ENCODE data around the gene SETD1A. TPM values are rescaled to one million over a fixed set of nuclear protein-coding genes. Genes with fewer than 3 reads are reported as not detected.
"Not testable (repeated sequence)": the region's sequence is repeated elsewhere in the genome, so short reads cannot be mapped to it uniquely, and the experiment has no call there.

The SETD1A gene
- polyA plus RNA-seq, 3 donors = 18.7 to 22.6 (median 20.2) TPM

- DNase-seq = no peak
Observed at GRCh38 chr16:30997725-30998711, 40.5 kb downstream of the SETD1A start.

DNA sequence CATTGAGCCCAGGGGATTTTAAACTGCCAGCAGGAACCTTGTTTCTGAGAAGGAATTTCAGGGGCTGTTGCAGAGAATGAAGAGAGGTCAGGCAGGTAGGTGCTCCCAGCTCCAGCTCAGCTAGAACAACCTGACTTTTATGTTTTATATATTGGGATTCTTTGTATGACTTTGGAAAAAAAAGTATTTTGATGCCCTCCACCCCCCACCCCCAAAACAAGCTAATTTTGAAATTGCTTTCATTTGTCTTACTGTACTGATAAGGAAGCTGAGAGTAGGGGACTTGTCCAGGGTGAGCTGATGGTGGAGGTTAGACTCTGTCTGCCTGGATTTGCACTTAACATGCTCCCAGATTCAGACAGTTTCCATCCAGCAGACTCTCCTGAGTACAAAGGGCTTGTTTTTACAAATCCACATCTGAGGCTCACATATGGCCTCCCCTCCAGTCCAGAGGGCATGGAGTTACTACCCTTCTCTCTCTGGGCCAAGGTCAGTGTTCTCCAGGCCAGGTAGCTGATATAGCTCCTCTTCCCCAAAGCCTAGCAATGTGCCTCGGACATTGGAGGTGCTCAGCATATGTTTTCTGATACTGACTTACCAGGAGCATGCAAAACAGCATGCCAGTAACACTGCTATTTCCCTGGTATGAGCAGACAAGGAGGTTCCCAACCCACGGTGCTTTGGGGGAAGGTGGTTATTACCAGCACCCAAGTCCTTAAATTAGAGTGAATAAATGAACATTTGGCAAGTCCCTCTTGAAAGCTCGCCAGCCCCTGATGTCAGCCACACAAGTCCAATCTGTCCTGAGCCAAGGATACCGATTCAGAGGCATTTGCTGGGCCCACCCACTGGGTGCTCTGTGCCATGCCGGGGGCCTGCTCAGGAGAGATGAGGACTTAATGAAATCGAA lies 41.6 kb downstream of the SETD1A start:
- DNase-seq = no peak

- DNase-seq = no peak
Observed at GRCh38 chr16:31000671-31001382, 43.3 kb downstream of the SETD1A start.

GRCh38 chr16:31001507-31002249 lies 44.1 kb downstream of the SETD1A start:
- DNase-seq = no peak

GRCh38 chr16:31002250-31002700 lies 44.7 kb downstream of the SETD1A start:
- DNase-seq = no peak

DNA sequence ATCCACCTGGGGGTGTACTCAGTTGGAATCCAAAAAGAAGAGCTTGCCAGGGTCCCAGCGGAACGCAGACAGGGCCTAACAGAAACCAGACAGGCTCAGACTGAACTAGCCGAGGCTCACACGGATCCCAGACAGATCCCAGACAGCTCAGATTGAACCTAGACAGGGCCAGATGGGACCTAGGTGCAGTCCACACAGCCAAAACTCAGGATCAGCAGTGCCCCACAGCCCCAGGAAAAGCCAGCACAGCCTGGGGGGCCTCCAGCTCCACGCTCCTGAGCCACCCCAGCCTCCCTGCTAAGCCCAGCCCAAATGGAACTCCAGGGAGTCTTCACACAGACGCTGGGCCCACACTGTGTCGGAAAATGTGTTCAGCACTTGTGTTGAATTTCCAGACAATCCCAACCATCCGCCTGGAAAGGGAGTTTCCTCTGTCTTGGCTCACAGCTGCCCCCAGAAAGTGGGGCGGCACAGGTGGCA lies 45.3 kb downstream of the SETD1A start:
- DNase-seq = no peak

GRCh38 chr16:31003744-31004143 lies 46.2 kb downstream of the SETD1A start:
- DNase-seq = no peak

- no peak for DNase-seq
Observed at GRCh38 chr16:31004658-31005057, 47.1 kb downstream of the SETD1A start.

DNA sequence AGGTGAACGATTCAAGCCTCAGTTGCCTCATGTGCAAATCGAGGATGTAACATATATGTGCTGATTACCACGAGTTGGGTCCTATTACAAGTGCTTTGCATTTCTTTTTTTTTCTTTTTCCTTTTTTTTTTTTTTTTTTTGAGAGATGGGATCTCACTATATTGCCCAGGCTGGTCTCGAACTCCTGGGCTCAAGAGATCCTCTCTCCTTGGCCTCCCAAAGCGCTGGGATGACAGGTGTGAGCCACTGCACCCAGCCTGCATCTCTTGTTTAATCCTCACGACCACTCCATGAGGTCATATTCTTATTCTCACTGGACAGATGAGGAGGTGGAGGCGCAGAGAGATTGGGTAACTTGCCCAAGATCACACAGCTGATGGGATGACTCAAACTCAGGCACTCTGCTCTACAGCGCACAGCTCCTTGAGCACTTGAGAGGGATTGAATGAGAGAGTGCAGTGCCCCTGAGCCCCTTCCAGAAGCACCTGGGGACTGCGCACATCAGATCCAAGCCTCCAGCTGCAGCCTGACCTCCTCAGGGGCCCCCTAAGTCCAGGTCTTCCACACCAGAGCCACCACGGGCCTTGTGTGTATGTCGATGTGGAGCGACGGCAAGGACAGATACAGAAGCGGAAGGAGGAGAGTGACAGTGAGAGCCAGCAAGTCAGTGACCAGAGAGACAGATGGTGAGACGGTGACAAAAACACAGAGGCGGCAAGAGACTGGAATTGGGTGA lies 48.0 kb downstream of the SETD1A start:
- no peak for DNase-seq

GRCh38 chr16:31006086-31006385 lies 48.5 kb downstream of the SETD1A start:
- DNase-seq = no peak

GRCh38 chr16:31006589-31006988 lies 49.0 kb downstream of the SETD1A start:
- DNase-seq = no peak

DNA sequence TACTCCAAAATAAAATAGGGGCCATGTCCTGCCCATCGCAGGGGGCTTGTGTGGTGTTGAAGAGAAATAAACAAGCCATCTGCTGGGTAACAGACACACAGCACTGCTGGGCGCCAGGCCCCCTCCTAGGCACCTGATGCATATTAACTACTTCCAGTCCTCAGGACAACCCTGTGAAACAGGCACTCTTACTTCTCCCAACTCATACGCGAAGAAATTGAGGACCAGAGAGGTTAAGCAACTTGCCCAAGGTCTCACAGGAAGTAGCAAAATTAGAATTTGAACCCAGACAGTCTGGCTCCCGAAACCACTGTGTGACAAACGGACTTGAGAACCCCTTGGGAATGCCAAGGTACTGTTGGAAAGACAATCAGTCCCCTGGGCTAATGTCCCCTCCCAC lies 50.1 kb downstream of the SETD1A start:
- no peak for DNase-seq

- no peak for DNase-seq
Observed at GRCh38 chr16:31008149-31008548, 50.6 kb downstream of the SETD1A start.

DNA sequence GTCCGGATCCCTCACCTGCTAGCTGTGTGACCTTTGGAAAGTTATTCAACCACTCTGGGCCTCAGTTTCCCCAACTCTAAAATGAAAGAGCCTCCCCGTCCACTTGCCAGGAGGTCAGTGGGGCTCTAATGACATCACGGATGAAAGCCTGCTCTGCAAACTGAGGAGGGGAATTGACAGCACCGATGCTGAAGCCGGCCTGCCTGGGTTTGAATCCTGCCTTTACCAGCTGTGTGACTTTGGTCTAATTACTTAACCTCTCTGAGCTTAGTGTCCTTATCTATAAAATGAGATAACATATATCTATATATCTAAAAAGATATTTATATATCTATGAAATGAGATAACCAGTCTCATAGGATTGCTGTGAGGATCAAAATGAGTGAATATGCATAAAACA lies 51.0 kb downstream of the SETD1A start:
- DNase-seq = no peak

DNA sequence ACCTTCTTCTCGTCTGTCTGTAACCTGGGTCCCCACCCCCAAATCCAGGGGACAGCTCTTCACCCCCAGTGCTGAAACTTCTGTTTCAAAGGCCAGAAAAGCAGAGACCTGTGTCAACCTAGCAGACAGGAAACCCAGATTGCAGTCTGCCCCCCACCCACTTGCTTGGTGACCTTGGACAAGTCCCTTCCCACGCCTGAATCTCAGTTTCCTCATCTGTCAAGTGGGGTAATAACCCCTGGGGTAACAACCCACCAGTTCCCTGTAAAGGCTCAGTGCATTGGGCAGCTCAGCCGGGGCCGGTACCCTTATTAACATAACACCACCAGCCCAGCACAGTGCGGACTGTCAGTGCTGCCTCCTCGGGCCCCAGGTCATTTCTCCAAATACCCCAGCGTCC lies 51.6 kb downstream of the SETD1A start:
- no peak for DNase-seq

DNA sequence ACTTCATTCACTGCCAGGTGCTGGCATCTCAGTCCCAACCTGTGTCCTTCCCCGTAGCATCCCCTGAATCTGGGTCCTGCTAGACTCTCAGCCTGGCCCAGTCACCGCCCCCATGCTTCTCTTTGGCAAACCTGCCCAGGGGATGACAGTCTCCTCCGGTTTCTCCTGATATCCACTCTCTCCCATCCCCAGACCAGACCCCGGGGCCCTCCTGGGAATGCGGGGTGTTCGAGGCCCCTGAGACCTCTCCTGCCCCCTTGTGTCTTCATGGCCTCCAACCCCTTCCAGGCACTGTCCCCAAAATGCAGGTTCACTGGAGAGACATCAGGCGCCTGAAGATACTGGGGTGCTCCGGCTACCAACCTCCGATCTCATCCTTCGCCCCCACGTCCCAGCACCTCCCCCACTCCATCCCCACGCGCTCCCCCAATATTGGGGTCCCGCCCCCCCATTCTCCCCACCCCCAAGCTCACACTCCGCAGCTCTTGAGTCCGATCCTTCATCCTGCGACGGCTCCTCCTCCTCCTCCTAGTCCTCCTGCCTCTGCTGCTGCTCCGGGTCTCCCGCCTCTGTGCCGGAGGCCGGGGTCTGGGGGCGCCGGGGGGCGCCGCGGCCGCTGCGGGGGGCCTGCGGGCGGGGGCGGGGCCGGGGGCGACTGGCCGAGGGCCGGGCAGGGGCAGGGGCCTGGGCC lies 52.5 kb downstream of the SETD1A start:
- no peak for DNase-seq

DNA sequence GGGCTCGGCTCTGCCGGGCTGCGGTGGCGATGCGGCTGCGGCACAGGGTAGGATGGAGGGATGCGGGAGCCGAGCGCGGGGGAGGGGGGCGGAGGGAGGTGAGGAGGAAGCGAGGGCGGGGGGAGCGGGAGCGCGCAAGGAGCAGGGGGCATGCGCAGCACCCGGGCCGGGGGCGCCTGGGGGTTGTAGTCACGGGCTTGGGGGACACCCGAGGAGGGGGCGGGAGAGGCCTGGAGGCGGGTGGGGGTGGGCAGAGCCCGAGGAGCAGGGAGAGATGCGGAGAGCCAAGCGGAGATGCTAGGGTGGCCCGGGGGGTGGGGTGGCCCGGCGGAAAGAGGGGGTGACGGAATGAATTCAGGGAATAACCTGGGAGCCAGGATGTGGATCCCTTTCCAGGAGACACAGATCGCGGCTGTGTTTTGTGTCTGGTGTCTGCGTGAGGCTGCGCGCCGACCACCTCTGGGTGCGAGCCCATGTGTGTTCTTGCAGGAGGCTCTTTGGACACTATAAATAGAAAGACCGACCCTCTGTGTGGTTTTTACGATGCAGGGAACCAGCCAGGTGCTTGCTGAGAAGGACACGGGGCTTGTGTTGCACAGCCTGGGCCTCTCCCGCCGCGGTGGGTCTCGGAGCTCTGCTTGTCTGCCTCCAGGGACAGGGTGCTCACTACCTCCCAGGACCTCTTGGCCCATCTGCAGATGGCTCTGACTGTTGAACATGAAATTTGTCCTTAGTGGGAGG lies 53.2 kb downstream of the SETD1A start, which contains the start of gene STX1B:
Gene STX1B, minus strand, starts transcription at position 54 of the 741 bp plus-strand sequence. CDS start 242 bp downstream, outside the sequence.
- peak; percentile 54 for DNase-seq

GRCh38 chr16:31011815-31012214 lies 54.3 kb downstream of the SETD1A start:
- DNase-seq = not testable (repeated sequence)

DNA sequence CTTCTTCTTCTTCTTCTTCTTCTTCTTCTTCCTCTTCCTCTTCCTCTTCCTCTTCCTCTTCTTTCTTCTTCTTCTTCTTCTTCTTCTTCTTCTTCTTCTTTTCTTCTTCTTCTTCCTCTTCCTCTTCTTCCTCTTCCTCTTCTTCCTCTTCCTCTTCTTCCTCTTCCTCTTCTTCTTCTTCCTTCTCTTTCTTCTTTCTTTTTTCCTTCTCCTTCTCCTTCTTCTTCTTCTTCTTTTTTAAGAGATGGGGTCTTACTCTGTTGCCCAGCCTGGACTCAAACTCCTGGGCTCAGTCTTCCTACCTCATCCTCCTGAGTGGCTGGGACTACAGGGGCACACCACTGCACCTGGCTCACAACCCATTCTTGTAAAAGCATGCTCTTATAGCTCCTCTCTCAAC lies 55.7 kb downstream of the SETD1A start:
- DNase-seq = not testable (repeated sequence)
